Embryonic facial prominence (tissue), 1 donor: ENCODE data around the gene ZNF132.

Experiments
- DNase-seq: peaks from one replicate; pipeline ENCODE4 v3.0.0-alpha.2; 2016; ENCODE audit errors: extremely low spot score

The ZNF132 gene

GRCh38 chr19:58387338-58388174 lies 52.4 kb downstream of the ZNF132 start:
- no peak for DNase-seq

DNA sequence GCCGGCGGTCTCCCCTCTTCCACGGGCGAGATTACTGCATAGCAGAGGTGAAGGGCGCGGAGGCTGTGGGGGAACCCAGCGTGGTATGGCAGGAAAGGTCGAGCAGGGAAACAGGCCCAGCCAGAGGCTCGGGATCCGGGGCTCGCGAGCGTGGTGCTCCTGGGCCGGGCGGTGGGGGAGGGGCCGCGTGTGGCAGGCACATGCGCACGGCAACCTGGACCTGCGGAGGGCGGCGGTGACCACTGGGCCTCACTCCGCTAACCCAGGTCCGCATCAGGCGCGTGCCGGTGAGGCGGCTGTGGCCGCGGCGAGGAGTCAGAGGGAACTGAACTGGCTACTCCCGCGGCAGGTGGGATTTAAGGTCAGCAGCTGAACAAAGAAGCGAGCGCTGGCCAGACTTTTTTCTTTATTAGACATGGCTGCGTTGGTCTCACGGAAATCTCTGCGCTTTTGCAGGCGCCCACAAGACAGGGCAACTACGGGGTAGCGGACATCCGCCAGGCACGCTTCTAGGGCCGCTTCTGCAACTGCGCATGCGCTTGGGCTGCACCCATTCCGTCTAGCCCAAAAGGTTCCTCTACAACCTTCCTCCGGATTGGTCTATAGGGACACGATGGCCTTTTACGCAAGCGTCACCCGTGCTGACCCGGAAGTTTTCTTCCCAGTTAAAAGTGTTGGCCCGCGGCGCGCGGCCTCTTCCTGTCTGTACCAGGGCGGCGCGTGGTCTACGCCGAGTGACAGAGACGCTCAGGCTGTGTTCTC lies 53.2 kb downstream of the ZNF132 start, which contains the start of gene RPS5:
RPS5 (plus strand) TSS at position 694 of the 762 bp plus-strand sequence. CDS start 869 bp downstream, outside the sequence.
- DNase-seq = peak; percentile 98

DNA sequence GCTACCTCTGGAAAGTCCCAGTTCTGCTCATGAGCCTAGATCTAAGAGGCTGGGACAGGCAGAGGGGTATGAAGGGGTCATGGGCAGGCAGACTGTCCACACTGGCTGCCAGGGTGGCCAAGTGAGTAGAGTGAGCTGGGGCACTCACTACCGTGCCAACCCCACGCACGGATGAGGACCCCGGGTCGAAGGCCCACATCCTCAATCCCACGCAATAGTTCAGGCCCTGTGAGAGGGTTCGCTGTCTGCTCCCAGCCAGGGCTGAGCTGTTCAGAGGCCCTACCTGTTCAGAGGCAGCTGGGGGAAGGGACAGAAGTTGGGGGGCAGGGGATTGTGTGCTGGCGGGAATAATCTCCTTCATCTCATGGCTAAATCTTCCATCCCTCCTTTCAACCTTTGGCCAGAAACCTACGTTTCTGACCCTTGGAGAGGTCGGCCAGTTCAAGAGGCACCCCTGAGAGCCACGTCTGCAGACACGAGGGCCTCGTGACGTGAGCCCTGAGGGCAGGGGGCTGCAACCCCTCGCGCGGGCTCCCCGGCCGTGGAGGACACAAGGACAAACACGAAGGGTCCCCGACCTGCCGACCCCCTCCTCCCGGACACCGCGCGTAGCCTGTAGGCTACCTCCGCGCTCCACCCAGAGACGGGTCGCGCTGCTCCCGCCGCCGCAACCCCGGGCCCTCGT lies 53.9 kb downstream of the ZNF132 start:
- DNase-seq = no peak

DNA sequence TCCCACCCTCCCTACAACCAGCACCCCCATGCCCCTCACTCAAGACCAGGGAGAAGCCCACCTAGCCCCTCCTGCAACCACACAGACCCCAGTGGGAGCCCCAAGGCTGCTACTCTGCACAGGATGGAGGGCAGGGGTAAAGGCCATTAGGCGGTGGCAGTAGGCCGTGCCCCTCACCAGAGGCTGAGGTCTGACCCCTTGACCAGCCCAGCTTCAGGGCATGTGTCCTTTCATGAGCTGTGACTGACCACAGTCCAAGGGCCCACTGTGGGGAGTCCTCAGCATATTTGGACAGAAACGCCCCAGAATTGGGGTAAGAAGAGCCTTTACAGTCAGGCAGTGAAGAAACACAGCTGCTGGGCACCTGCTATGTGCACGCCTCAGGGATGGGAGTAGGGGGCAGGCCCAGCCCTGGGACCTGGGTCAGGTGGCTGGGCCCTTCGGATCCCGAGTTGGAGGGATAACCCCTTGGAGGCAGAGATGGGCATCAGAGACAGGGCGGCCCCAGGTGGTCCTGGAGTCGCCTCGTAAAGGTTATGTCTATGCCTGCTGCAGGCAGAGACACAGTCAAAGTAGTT lies 54.6 kb downstream of the ZNF132 start:
- no peak for DNase-seq

DNA sequence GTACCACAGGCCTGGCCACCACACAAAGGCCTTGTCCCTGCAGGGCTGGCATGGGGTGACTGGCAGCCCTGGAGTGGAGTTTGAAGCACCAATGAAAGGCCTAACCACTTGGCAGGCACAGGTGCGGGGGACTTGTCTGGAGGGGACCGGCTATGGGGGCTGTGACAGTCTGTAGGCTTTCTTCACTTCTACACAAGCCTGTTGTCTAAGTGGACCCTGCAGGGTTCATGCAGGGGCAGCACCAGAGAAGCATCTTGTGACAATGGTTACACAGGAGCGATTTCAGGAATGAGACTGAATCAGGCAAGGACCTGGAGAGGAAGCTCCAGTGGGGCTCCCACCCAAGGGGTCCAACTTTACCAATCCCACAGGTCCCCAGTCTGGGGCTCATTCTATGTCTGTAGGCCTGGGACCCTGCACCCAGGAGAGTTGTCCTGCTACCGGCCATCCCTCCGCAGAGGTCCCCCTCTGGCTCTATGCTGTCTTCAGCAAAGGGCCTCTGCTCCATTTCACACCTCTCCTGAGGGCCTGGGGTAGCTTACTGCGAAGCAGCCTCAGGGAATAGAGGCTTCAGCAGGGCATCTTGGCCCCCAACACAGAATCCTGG lies 56.9 kb downstream of the ZNF132 start:
- DNase-seq = no peak
